ENCODE results near the gene ZNF814.
"Not testable (repeated sequence)": the region's sequence is repeated elsewhere in the genome, so short reads cannot be mapped to it uniquely, and the experiment has no call there.

ZNF814 gene

DNA sequence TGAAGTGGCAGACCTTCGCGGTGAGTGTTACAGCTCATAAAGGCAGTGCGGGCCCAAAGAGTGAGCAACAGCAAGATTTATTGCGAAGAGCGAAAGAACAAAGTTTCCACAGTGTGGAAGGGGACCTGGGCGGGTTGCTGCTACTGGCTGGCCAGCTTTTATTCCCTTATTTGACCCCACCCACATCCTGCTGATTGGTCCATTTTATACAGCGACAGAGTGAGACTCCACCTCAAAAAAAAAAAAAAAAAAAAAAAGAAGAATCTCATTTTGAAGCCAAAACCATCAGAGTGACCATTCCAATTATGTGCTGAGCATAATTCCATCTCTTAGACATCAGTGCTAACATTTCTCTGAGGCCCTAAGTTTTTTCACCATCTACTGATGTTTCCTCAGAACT is 72.2 kb downstream of the ZNF814 start:
- no peak for DNase-seq (ENCODE audit: low read depth)

DNA sequence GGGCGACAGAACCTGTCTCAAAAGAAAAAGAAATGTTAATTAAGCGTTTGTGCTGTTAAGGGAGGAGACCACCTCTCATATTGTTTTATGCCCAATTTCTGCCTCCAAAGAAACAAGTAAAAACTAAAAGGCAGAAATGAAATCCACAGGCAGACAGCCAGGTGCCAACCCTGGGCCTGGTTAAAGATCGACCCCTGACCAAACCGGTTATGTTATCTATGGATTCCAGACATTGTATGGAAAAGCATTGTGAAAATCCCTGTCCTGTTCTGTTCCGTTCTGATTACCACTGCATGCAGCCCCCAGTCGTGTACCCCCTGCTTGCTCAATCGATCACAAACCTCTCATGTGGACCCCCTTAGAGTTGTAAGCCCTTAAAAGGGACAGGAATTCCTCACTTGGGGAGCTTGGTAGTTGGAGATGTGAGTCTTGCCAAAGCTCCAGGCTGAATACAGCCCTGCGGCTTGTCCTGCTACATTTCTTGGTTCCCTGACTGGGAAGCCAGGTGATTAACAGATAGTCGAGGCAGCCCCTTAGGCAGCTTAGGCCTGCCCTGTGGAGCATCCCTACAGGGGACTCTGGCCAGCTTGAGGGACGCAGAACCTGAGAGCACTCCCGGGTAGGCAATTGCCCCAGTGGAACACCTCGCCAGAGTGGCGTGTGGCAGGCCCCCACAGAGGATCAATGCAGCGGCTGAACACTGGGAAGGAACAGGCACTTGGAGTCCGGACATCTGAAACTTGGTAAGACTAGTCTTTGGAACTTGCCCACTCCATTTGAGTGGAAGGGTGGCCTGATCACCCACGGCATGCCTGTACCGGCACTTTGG is 73.4 kb downstream of the ZNF814 start:
- DNase-seq (ENCODE audit: low read depth), result no peak

GRCh38 chr19:57814505-57815246 is 74.2 kb downstream of the ZNF814 start, which contains the start of gene ZNF552:
TSS of gene ZNF552 (minus strand) at chr19:57814913. CDS start at chr19:57814743, 170 bp downstream.
- peak; percentile 33 for DNase-seq (ENCODE audit: low read depth)

DNA sequence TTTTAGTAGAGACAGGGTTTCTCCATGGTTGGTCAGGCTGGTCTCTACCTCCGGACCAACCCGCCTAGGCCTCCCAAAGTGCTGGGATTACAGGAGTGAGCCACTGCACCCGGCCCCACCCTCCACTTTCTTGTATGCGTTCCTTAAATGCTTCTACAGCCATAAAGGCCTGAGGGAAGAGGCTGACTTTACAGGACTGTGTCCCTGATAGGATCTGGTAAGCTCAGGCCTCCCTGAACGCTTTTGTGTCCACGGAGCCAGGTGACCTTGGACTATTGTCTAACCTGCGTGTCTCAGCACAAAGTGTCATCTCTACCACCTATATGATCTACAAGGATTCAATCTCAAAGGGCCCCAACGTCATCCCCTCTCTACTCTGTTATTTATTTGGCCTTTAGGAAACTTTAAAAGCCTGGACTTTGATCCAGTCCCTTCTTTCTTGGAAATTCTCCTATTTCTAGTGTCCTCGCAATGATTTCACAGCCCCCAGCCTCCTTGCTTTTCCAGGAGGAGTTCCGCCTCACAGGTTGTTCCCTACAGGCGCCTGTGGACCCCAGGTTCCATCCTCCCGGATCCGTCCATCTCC is 74.8 kb downstream of the ZNF814 start:
- DNase-seq (ENCODE audit: low read depth), result no peak

DNA sequence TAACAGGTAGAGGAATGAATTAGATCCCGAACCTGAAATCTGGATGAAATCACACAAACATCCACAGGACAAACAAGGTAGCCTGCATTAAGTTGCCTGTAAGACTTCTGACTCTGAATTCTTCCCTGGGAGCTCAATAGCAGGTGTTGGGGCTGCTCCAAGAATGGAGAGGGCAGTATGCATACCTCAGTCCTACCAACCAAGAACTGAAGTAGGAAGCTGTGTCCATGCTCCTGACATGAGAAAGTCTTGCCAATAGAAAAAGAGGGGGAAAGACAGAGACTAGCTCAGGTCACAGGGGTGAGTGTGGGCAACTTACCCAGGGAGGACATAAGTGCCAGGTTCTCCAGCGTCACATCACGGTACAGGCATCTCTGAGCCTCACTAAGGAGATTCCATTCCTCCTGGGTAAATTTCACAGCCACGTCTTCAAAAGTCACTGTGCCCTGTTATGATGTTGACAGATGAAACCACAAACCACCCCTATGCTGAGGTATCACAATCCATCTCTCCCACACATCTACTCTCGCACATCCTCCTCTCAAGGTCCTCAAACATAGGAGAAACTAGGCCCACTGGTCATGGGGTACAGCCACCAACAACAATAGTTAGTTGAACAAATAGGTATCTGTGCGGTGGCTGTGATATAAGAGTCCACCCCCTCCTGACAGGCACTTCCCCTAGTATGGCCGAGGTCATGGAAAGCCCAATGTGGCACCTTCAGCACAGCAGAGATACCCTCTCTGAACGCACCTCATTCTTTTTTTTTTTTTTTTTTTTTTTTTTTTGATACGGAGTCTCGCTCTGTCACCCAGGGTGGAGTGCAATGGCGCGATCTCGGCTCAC is 75.6 kb downstream of the ZNF814 start:
- DNase-seq (ENCODE audit: low read depth), result not testable (repeated sequence)

- no peak for DNase-seq (ENCODE audit: low read depth)
Measured at GRCh38 chr19:57812226-57812625, 76.6 kb downstream of the ZNF814 start.

- DNase-seq (ENCODE audit: low read depth), result not testable (repeated sequence)
Measured at GRCh38 chr19:57810410-57811295, 78.2 kb downstream of the ZNF814 start.

DNA sequence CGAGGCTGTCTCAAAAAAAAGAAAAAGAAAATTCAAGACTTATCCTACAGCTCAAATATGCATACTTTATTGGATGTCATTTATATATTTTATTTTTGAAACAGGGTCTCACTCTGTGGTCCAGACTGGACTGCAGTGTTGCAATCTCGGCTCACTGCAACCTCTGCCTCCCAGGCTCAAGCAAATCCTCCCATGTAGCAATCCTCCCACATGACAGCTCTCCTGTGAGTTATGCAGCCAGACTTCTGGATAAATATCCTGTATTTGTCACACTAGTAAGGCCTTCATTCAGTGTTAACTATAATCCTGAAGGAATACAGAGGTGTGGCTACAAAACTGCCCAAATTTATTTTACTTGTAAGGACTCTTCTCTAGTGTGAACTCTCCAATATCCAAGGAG is 81.3 kb downstream of the ZNF814 start:
- no peak for DNase-seq (ENCODE audit: low read depth)

GRCh38 chr19:57803594-57804325 is 85.1 kb downstream of the ZNF814 start:
- DNase-seq (ENCODE audit: low read depth), result no peak

DNA sequence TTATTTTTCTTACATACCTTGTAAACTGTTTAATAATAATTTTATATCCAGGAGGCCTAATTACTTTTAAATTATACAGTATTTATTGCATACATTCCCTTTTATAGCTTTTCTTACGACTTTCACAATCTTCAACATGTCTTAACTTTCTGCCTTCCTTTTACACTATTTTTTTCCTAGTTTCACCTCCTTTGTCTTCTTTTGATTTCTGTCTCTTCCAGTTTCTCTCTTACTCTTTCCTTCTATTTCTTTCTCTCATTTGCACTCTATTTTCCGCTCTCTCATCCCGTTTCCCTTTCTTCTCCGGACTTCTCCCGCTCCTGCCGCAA is 85.6 kb downstream of the ZNF814 start:
- DNase-seq (ENCODE audit: low read depth), result no peak

- no peak for DNase-seq (ENCODE audit: low read depth)
Measured at GRCh38 chr19:57802269-57802668, 86.6 kb downstream of the ZNF814 start.

GRCh38 chr19:57800696-57801095 is 88.1 kb downstream of the ZNF814 start:
- no peak for DNase-seq (ENCODE audit: low read depth)

All from stimulated activated CD8-positive, alpha-beta memory T cell treated with anti-CD3 and anti-CD28 coated beads, Interleukin-15, amount 100 ng/mL, for 24 hours (primary cell).